Breast epithelium (tissue), 3 donors: ENCODE measurements around the gene SLK.

Source experiments
- POLR2A ChIP-seq: fragments of 450-650 bp; IDR thresholded peaks from one replicate; pipeline ENCODE4 v1.6.1; 2016; ENCODE audit warnings: antibody characterized with exemption, mild to moderate bottlenecking, moderate library complexity
- TF ChIP-seq, protein P1 (sequence below), 3 donors: fragments of 450-650 bp; IDR thresholded peaks; one replicate each; pipeline ENCODE4 v1.5.1; 2016 to 2017; ENCODE audit warnings: antibody characterized with exemption in 3 of 3, mild to moderate bottlenecking in 3 of 3, moderate library complexity in 3 of 3

DNA sequence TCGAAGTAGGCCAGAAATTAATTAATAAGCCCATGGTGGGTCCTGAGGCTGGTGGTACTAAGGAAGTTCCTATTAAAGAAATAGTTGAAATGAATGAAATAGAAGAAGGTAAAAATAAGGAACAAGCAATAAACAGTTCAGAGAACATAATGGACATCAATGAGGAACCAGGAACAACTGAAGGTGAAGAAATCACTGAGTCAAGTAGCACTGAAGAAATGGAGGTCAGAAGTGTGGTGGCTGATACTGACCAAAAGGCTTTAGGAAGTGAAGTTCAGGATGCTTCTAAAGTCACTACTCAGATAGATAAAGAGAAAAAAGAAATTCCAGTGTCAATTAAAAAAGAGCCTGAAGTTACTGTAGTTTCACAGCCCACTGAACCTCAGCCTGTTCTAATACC is 36.0 kb downstream of the SLK start:
- TF ChIP-seq, protein P1, sequence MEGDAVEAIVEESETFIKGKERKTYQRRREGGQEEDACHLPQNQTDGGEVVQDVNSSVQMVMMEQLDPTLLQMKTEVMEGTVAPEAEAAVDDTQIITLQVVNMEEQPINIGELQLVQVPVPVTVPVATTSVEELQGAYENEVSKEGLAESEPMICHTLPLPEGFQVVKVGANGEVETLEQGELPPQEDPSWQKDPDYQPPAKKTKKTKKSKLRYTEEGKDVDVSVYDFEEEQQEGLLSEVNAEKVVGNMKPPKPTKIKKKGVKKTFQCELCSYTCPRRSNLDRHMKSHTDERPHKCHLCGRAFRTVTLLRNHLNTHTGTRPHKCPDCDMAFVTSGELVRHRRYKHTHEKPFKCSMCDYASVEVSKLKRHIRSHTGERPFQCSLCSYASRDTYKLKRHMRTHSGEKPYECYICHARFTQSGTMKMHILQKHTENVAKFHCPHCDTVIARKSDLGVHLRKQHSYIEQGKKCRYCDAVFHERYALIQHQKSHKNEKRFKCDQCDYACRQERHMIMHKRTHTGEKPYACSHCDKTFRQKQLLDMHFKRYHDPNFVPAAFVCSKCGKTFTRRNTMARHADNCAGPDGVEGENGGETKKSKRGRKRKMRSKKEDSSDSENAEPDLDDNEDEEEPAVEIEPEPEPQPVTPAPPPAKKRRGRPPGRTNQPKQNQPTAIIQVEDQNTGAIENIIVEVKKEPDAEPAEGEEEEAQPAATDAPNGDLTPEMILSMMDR (IDR thresholded peaks at IDR 0.05): no peak
- no peak for TF ChIP-seq POLR2A
